Adrenal gland (tissue), 5 donors: ENCODE results near the gene MDM2.

Experiments
- CTCF ChIP-seq, 6 experiments: fragments of 450-650 bp in 4 of 6; fragments of 200-600 bp in 2 of 6; sonication (generic) in 1 of 6; IDR thresholded peaks; 1 replicate in 5 of 6; 2 replicates in 1 of 6; pipeline versions ENCODE4 v1.5.1 to v1.8.0; 2016 to 2021; ENCODE audit warnings: antibody characterized with exemption in 6 of 6, mild to moderate bottlenecking in 2 of 6, moderate library complexity in 1 of 6
- POLR2A ChIP-seq, 2 donors: fragments of 450-650 bp; IDR thresholded peaks; one replicate each; pipeline ENCODE4 v1.6.1; 2017; ENCODE audit warnings: antibody characterized with exemption in 2 of 2, mild to moderate bottlenecking in 2 of 2, moderate library complexity in 1 of 2
- donor health status: DM: no; HTN: no; CAD: no.

- TF ChIP-seq CTCF (IDR thresholded peaks at IDR 0.05) (no peak), POLR2A (IDR thresholded peaks at IDR 0.05) (no peak)
Measured at GRCh38 chr12:68765696-68766095, 42.3 kb upstream of the MDM2 start.
